SK-N-SH (cell line): ENCODE measurements around the gene SRCIN1.

Experiments used
- CTCF ChIP-seq: fragments of 200-600 bp; sonication (generic); IDR thresholded peaks from 2 replicates; pipeline ENCODE4 v1.6.1; 2017; ENCODE audit warnings: antibody characterized with exemption, mild to moderate bottlenecking, moderate library complexity
- MAX ChIP-seq: IDR thresholded peaks from 2 replicates; pipeline ENCODE4 v1.4.0; 2012; ENCODE audit warnings: low read depth
- REST ChIP-seq: IDR thresholded peaks from 2 replicates; pipeline ENCODE4 v1.6.1; 2012; ENCODE audit warnings: mild to moderate bottlenecking, low read depth, low read length, moderate library complexity
- SIN3A ChIP-seq: IDR thresholded peaks from 2 replicates; pipeline ENCODE4 v1.6.1; 2012; ENCODE audit warnings: low read depth, mild to moderate bottlenecking, low read length, moderate library complexity, borderline replicate concordance
- YY1 ChIP-seq: IDR thresholded peaks from 2 replicates; pipeline ENCODE4 v1.4.0; 2012; ENCODE audit warnings: low read depth, mild to moderate bottlenecking

- TF ChIP-seq CTCF, result no peak
- no peak for TF ChIP-seq MAX
- TF ChIP-seq SIN3A, result no peak
- TF ChIP-seq YY1, result no peak
- TF ChIP-seq REST, result no peak
Measured at GRCh38 chr17:38578229-38579082, 27.3 kb downstream of the SRCIN1 start.
